Retinal pigment epithelial cell (primary cell): ENCODE data around the gene LCA5.

Experiments
- DNase-seq: peaks from one replicate; pipeline ENCODE4 v3.0.0-alpha.2; 2010; ENCODE audit warnings: low read depth
- H3K4me3 ChIP-seq: 2 replicates; pipeline ENCODE4 v1.5.1; 2011; ENCODE audit warnings: mild to moderate bottlenecking, low read length, control low read depth, moderate library complexity
- CTCF ChIP-seq: conservative IDR thresholded peaks from 2 replicates; pipeline ENCODE4 v1.5.1; 2011; ENCODE audit warnings: low read depth, low read length, control low read depth, inconsistent platforms

LCA5 gene

GRCh38 chr6:79498842-79499241 is 38.4 kb downstream of the LCA5 start:
- no peak for TF ChIP-seq CTCF
- no peak overlapping the region for H3K4me3 ChIP-seq
- no peak for DNase-seq

GRCh38 chr6:79495246-79495645 is 42.0 kb downstream of the LCA5 start:
- TF ChIP-seq CTCF, result no peak
- DNase-seq, result no peak
- no peak overlapping the region for H3K4me3 ChIP-seq

- TF ChIP-seq CTCF, result no peak
- H3K4me3 ChIP-seq, result no peak overlapping the region
- no peak for DNase-seq
Measured at GRCh38 chr6:79494841-79495240, 42.4 kb downstream of the LCA5 start.

- no peak for DNase-seq
- H3K4me3 ChIP-seq, result no peak overlapping the region
- TF ChIP-seq CTCF, result no peak
Measured at GRCh38 chr6:79470728-79471127, 66.5 kb downstream of the LCA5 start.

GRCh38 chr6:79469376-79470246 is 67.6 kb downstream of the LCA5 start:
- no peak overlapping the region for H3K4me3 ChIP-seq
- TF ChIP-seq CTCF, result no peak
- DNase-seq, result no peak

GRCh38 chr6:79468587-79468986 is 68.6 kb downstream of the LCA5 start:
- TF ChIP-seq CTCF, result no peak
- DNase-seq, result no peak
- no peak overlapping the region for H3K4me3 ChIP-seq

- TF ChIP-seq CTCF, result no peak
- DNase-seq, result no peak
- no peak overlapping the region for H3K4me3 ChIP-seq
Measured at GRCh38 chr6:79468116-79468515, 69.1 kb downstream of the LCA5 start.
